Keratinocyte (primary cell): ENCODE data around the gene RPS29. TPM values are rescaled to one million over a fixed set of nuclear protein-coding genes. Genes with fewer than 3 reads are reported as not detected.

Experiments
- DNase-seq: peaks from one replicate; pipeline ENCODE4 v3.0.0-alpha.2; 2011; ENCODE audit warnings: low read depth, missing footprints, low spot score
- FAIRE-seq: peaks from 2 replicates; lab custom pipeline; 2011; peaks lifted over from hg19 to GRCh38; lab: Jason Lieb, UNC
- H2AFZ ChIP-seq: 2 replicates; pipeline ENCODE4 v1.6.0; 2012; ENCODE audit warnings: low read length, control low read depth, inconsistent platforms; ENCODE audit not compliant: control insufficient read depth
- H3K27ac ChIP-seq: 2 replicates; pipeline ENCODE4 v1.5.1; 2011; ENCODE audit warnings: low read length; ENCODE audit not compliant: control insufficient read depth, insufficient read depth
- H3K27me3 ChIP-seq: 3 replicates; pipeline ENCODE4 v1.6.0; 2011; ENCODE audit warnings: low read length; ENCODE audit not compliant: control insufficient read depth, insufficient read depth; ENCODE audit errors: extremely low read depth
- H3K36me3 ChIP-seq, 2 experiments: 2 replicates in 1 of 2; 3 replicates in 1 of 2; pipeline ENCODE4 v1.5.1; 2011; ENCODE audit warnings: low read length in 2 of 2, mild to moderate bottlenecking in 1 of 2; ENCODE audit not compliant: control insufficient read depth in 2 of 2, insufficient read depth in 2 of 2; ENCODE audit errors: extremely low read depth in 1 of 2
- H3K4me1 ChIP-seq: 3 replicates; pipeline ENCODE4 v1.5.1; 2011; ENCODE audit warnings: low read length; ENCODE audit not compliant: control insufficient read depth, insufficient read depth; ENCODE audit errors: extremely low read depth
- H3K4me2 ChIP-seq: 3 replicates; pipeline ENCODE4 v1.6.0; 2011; ENCODE audit warnings: low read depth, low read length; ENCODE audit not compliant: control insufficient read depth, insufficient read depth; ENCODE audit errors: extremely low read depth
- H3K4me3 ChIP-seq, 3 experiments: fragments of 200-600 bp in 1 of 3; sonication (generic) in 1 of 3; 2 replicates in 2 of 3; 3 replicates in 1 of 3; pipeline ENCODE4 v1.5.1; 2011 to 2016; ENCODE audit warnings: low read length in 3 of 3, mild to moderate bottlenecking in 3 of 3, control low read depth in 2 of 3, inconsistent platforms in 1 of 3, low read depth in 1 of 3, mixed read lengths in 1 of 3, mixed run types in 1 of 3, moderate library complexity in 1 of 3; ENCODE audit not compliant: control insufficient read depth in 2 of 3, insufficient read depth in 2 of 3; ENCODE audit errors: extremely low read depth in 1 of 3
- H3K79me2 ChIP-seq: 2 replicates; pipeline ENCODE4 v1.6.0; 2012; ENCODE audit warnings: low read length; ENCODE audit not compliant: control insufficient read depth, insufficient read depth
- H3K9ac ChIP-seq: 3 replicates; pipeline ENCODE4 v1.6.0; 2011; ENCODE audit warnings: low read length; ENCODE audit not compliant: control insufficient read depth, insufficient read depth; ENCODE audit errors: extremely low read depth
- H3K9me1 ChIP-seq: 3 replicates; pipeline ENCODE4 v1.6.0; 2011; ENCODE audit warnings: low read length; ENCODE audit not compliant: control insufficient read depth, insufficient read depth; ENCODE audit errors: extremely low read depth
- H3K9me3 ChIP-seq: 2 replicates; pipeline ENCODE4 v1.5.1; 2012; ENCODE audit warnings: low read depth, low read length; ENCODE audit not compliant: control insufficient read depth
- H4K20me1 ChIP-seq: 3 replicates; pipeline ENCODE4 v1.6.0; 2011; ENCODE audit warnings: low read length; ENCODE audit not compliant: control insufficient read depth, insufficient read depth; ENCODE audit errors: extremely low read depth
- CTCF ChIP-seq, 3 experiments: IDR thresholded peaks in 1 of 3; conservative IDR thresholded peaks in 1 of 3; optimal IDR thresholded peaks in 1 of 3; 2 replicates in 2 of 3; 3 replicates in 1 of 3; pipeline versions ENCODE3 to v1.5.1; 2011; ENCODE audit warnings: low read length in 3 of 3, mild to moderate bottlenecking in 3 of 3, moderate library complexity in 2 of 3, control low read depth in 1 of 3, inconsistent platforms in 1 of 3; ENCODE audit not compliant: insufficient read depth in 2 of 3; ENCODE audit errors: extremely low read depth in 1 of 3
- EZH2 ChIP-seq: IDR thresholded peaks from one replicate; pipeline ENCODE4 v1.6.1; 2012; ENCODE audit warnings: inconsistent platforms, mild to moderate bottlenecking, low read length, moderate library complexity
- dilution Hi-C: fragments of 300-500 bp; cut with MboI; formaldehyde crosslinking; loops from one replicate; pipeline ENCODE4 v1.7.0; 2020; ENCODE audit warnings: low sequenced_read_pairs; ENCODE audit not compliant: extremely low pct_ligation_motif_present
- polyA plus RNA-seq, 5 experiments: library from polyadenylated mRNA; depleted of rRNA in 3 of 5; stranded (reverse) in 3 of 5; stranded (forward) in 1 of 5; unstranded in 1 of 5; fragments of >200 nt; gene quantifications; 1 replicate in 1 of 5; 2 replicates in 3 of 5; 3 replicates in 1 of 5; pipeline versions ENCODE4 v1.2.1 to v1.2.3, GENCODE V29; 2011 to 2012; ENCODE audit warnings: missing spikeins in 2 of 5, low read depth in 1 of 5, low replicate concordance in 1 of 5

RPS29 gene
- polyA plus RNA-seq, 1 donor (not counting 4 experiments of a cell fraction or from before 2014, with no cell fraction given) = 3,884 TPM

- Histone ChIP-seq H3K9ac (no peak overlapping the region), H3K36me3 (no peaks in the 10 kb centered on the region), H3K27ac (no peak overlapping the region), H3K9me3 (no peaks in the 10 kb centered on the region), H4K20me1 (no peaks in the 10 kb centered on the region), H3K4me2 (no peak overlapping the region), H2AFZ (no peak overlapping the region), H3K27me3 (no peaks in the 10 kb centered on the region), H3K79me2 (no peaks in the 10 kb centered on the region), H3K4me1 (peaks cover 4% of the 10 kb centered on the region), H3K4me3 (no peak overlapping the region), H3K9me1 (no peaks in the 10 kb centered on the region)
- DNase-seq (no peak), FAIRE-seq (no peak)
- no peak for TF ChIP-seq CTCF (optimal IDR thresholded peaks at IDR 0.05 in 1 of 3, IDR thresholded peaks at IDR 0.05 in 1 of 3, conservative IDR thresholded peaks at IDR 0.05 in 1 of 3; ENCODE audit: extremely low read depth in 1 of 3, insufficient read depth in 2 of 3, low read length in 3 of 3)
- TF ChIP-seq EZH2 = no peak
- dilution Hi-C loops = no loop called here
Observed at GRCh38 chr14:49546766-49547165, 39.4 kb downstream of the RPS29 start.

- FAIRE-seq = no peak
Observed at GRCh38 chr14:49545716-49546115, 40.5 kb downstream of the RPS29 start.

More at GRCh38 chr14:49545716-49546115, 40.5 kb downstream of the RPS29 start:
- Histone ChIP-seq H3K9ac (no peak overlapping the region), H3K27me3 (no peaks in the 10 kb centered on the region), H4K20me1 (no peaks in the 10 kb centered on the region), H3K9me3 (no peaks in the 10 kb centered on the region), H3K4me1 (peaks cover 4% of the 10 kb centered on the region), H3K9me1 (no peaks in the 10 kb centered on the region), H3K4me3 (no peak overlapping the region), H3K79me2 (no peaks in the 10 kb centered on the region), H3K4me2 (no peak overlapping the region), H3K36me3 (no peaks in the 10 kb centered on the region), H3K27ac (no peak overlapping the region), H2AFZ (no peak overlapping the region)
- DNase-seq = no peak
- TF ChIP-seq EZH2 = no peak
- no peak for TF ChIP-seq CTCF (optimal IDR thresholded peaks at IDR 0.05 in 1 of 3, IDR thresholded peaks at IDR 0.05 in 1 of 3, conservative IDR thresholded peaks at IDR 0.05 in 1 of 3; ENCODE audit: extremely low read depth in 1 of 3, insufficient read depth in 2 of 3, low read length in 3 of 3)
- dilution Hi-C loops = no loop called here
